Tibial artery (tissue), 4 donors: Measurements from ENCODE around the gene PTPMT1.

Source experiments
- DNase-seq, 2 donors: peaks; one replicate each; pipeline ENCODE4 v3.0.0-alpha.2; 2019
- H3K27ac ChIP-seq, 2 donors: fragments of 200-600 bp; sonication (generic) in 1 of 2; 1 replicate in 1 of 2; 2 replicates in 1 of 2; pipeline ENCODE4 v1.5.1; 2018 to 2019; ENCODE audit warnings: mild to moderate bottlenecking in 1 of 2
- H3K27me3 ChIP-seq, 2 donors: fragments of 200-600 bp; sonication (generic) in 1 of 2; one replicate each; pipeline versions ENCODE4 v1.5.1 to v1.6.0; 2016 to 2019
- H3K36me3 ChIP-seq, 3 donors: fragments of 200-600 bp; sonication (generic) in 2 of 3; one replicate each; pipeline ENCODE4 v1.5.1; 2016 to 2019; ENCODE audit warnings: mild to moderate bottlenecking in 2 of 3
- H3K4me1 ChIP-seq, 4 donors: fragments of 200-600 bp; sonication (generic) in 2 of 4; 1 replicate in 3 of 4; 2 replicates in 1 of 4; pipeline ENCODE4 v1.5.1; 2016 to 2019
- H3K4me3 ChIP-seq, 2 donors: fragments of 200-600 bp; sonication (generic) in 1 of 2; 1 replicate in 1 of 2; 2 replicates in 1 of 2; pipeline ENCODE4 v1.5.1; 2018 to 2019; ENCODE audit warnings: mild to moderate bottlenecking in 2 of 2
- H3K9me3 ChIP-seq, 3 donors: fragments of 200-600 bp; sonication (generic) in 1 of 3; one replicate each; pipeline ENCODE4 v1.5.1; 2016 to 2019
- CTCF ChIP-seq, 2 experiments: fragments of 200-600 bp in 1 of 2; fragments of 450-650 bp in 1 of 2; IDR thresholded peaks; one replicate each; pipeline ENCODE4 v1.5.1; 2017 to 2019; ENCODE audit warnings: antibody characterized with exemption in 2 of 2, mild to moderate bottlenecking in 1 of 2, moderate library complexity in 1 of 2
- intact Hi-C: fragments of 100-400 bp; cut with DNase I; formaldehyde crosslinking; loops from one replicate; pipeline ENCODE4 v1.15.0; 2023; ENCODE audit warnings: low total_unique reads

PTPMT1 gene

GRCh38 chr11:47595029-47595428, 29.6 kb downstream of the PTPMT1 start:
- Histone ChIP-seq H3K36me3 (no peaks in the 10 kb centered on the region), H3K9me3 (no peaks in the 10 kb centered on the region), H3K27ac (no peak overlapping the region), H3K4me3 (no peak overlapping the region), H3K27me3 (peaks cover 0 to 60% of the 10 kb centered on the region in 2 donors), H3K4me1 (peaks cover 0 to 15% (median 11%) of the 10 kb centered on the region in 4 donors)
- no peak for DNase-seq
- intact Hi-C loops: no loop called here
- no peak for TF ChIP-seq CTCF (IDR thresholded peaks at IDR 0.05)

- peaks cover 0 to 53% of the 10 kb centered on the region in 2 donors for H3K27me3 ChIP-seq
- DNase-seq: no peak
- intact Hi-C loops: no loop called here
- no peaks in the 10 kb centered on the region for H3K9me3 ChIP-seq
- H3K36me3 ChIP-seq: no peaks in the 10 kb centered on the region
- no peak for TF ChIP-seq CTCF (IDR thresholded peaks at IDR 0.05)
- no peak overlapping the region for H3K27ac ChIP-seq
- H3K4me3 ChIP-seq: no peak overlapping the region
- H3K4me1 ChIP-seq: peaks cover 0 to 15% (median 11%) of the 10 kb centered on the region in 4 donors
Observed at GRCh38 chr11:47595967-47596366, 30.6 kb downstream of the PTPMT1 start.

- H3K4me3 ChIP-seq: no peak overlapping the region
- no peak for TF ChIP-seq CTCF (IDR thresholded peaks at IDR 0.05)
- peaks cover 0 to 17% of the 10 kb centered on the region in 2 donors for H3K27me3 ChIP-seq
- intact Hi-C loops: no loop called here
- DNase-seq: peak in 1 of 2 donors; percentile 43
- H3K36me3 ChIP-seq: no peaks in the 10 kb centered on the region
- H3K27ac ChIP-seq: no peak overlapping the region
- no peaks in the 10 kb centered on the region for H3K4me1 ChIP-seq
- no peaks in the 10 kb centered on the region for H3K9me3 ChIP-seq
Observed at GRCh38 chr11:47599902-47600301, 34.5 kb downstream of the PTPMT1 start.

GRCh38 chr11:47603295-47603694, 37.9 kb downstream of the PTPMT1 start:
- intact Hi-C loops: no loop called here
- Histone ChIP-seq H3K36me3 (no peaks in the 10 kb centered on the region), H3K9me3 (no peaks in the 10 kb centered on the region), H3K27ac (no peak overlapping the region), H3K27me3 (no peaks in the 10 kb centered on the region), H3K4me1 (peaks cover 0 to 21% (median 3%) of the 10 kb centered on the region in 4 donors), H3K4me3 (no peak overlapping the region)
- no peak for DNase-seq
- no peak for TF ChIP-seq CTCF (IDR thresholded peaks at IDR 0.05)

- TF ChIP-seq CTCF (IDR thresholded peaks at IDR 0.05): no peak
- Histone ChIP-seq H3K4me1 (peaks cover 0 to 23% (median 3%) of the 10 kb centered on the region in 4 donors), H3K4me3 (no peak overlapping the region), H3K27ac (no peak overlapping the region), H3K9me3 (no peaks in the 10 kb centered on the region), H3K36me3 (peaks cover 0 to 13% (median 0%) of the 10 kb centered on the region in 3 donors), H3K27me3 (no peaks in the 10 kb centered on the region)
- DNase-seq: no peak
- intact Hi-C loops: no loop called here
Observed at GRCh38 chr11:47605921-47606320, 40.5 kb downstream of the PTPMT1 start.

- no peak for TF ChIP-seq CTCF (IDR thresholded peaks at IDR 0.05)
- peak overlapping the region in 1 of 2 donors; percentile 7 for H3K27ac ChIP-seq
- peaks cover 0 to 23% (median 3%) of the 10 kb centered on the region in 4 donors for H3K4me1 ChIP-seq
- DNase-seq: peak in 1 of 2 donors; percentile 63
- H3K27me3 ChIP-seq: no peaks in the 10 kb centered on the region
- H3K4me3 ChIP-seq: no peak overlapping the region
- no peaks in the 10 kb centered on the region for H3K9me3 ChIP-seq
- intact Hi-C loops: no loop called here
- peaks cover 0 to 19% (median 0%) of the 10 kb centered on the region in 3 donors for H3K36me3 ChIP-seq
Observed at GRCh38 chr11:47606731-47607130, 41.3 kb downstream of the PTPMT1 start.
